Gastrocnemius medialis (tissue), 4 donors: ENCODE measurements around the gene ARHGEF33. TPM values are rescaled to one million over a fixed set of nuclear protein-coding genes. Genes with fewer than 3 reads are reported as not detected.

Experiments
- ATAC-seq, 2 donors: fragments of 150-250 bp; one replicate each; pipeline ENCODE4 v1.9.1; 2016
- DNase-seq, 2 donors: peaks; one replicate each; pipeline ENCODE4 v3.0.0-alpha.2; 2019
- H3K27ac ChIP-seq, 4 donors: fragments of 200-600 bp; sonication (generic); 1 replicate in 1 of 4; 2 replicates in 3 of 4; pipeline ENCODE4 v1.5.1; 2016 to 2018; ENCODE audit warnings: mild to moderate bottlenecking in 2 of 4, moderate library complexity in 1 of 4
- H3K27me3 ChIP-seq, 3 donors: fragments of 200-600 bp; sonication (generic) in 2 of 3; 1 replicate in 1 of 3; 2 replicates in 2 of 3; pipeline versions ENCODE4 v1.5.1 to v1.6.0; 2016 to 2019; ENCODE audit warnings: mild to moderate bottlenecking in 1 of 3, moderate library complexity in 1 of 3
- H3K36me3 ChIP-seq, 2 donors: fragments of 200-600 bp; sonication (generic) in 1 of 2; one replicate each; pipeline ENCODE4 v1.5.1; 2017 to 2018
- H3K4me1 ChIP-seq, 2 donors: fragments of 200-600 bp; sonication (generic) in 1 of 2; one replicate each; pipeline ENCODE4 v1.5.1; 2016 to 2017; ENCODE audit warnings: mild to moderate bottlenecking in 2 of 2
- H3K4me3 ChIP-seq, 4 donors: fragments of 200-600 bp; sonication (generic) in 3 of 4; 1 replicate in 1 of 4; 2 replicates in 3 of 4; pipeline ENCODE4 v1.5.1; 2016 to 2019; ENCODE audit warnings: mild to moderate bottlenecking in 2 of 4
- H3K9me3 ChIP-seq, 3 donors: fragments of 200-600 bp; sonication (generic) in 2 of 3; 1 replicate in 1 of 3; 2 replicates in 2 of 3; pipeline ENCODE4 v1.5.1; 2016 to 2019
- CTCF ChIP-seq, 5 experiments: fragments of 450-650 bp in 3 of 5; fragments of 200-600 bp in 2 of 5; sonication (generic) in 2 of 5; IDR thresholded peaks in 4 of 5; conservative IDR thresholded peaks in 1 of 5; 1 replicate in 4 of 5; 2 replicates in 1 of 5; pipeline ENCODE4 v1.5.1; 2016 to 2019; ENCODE audit warnings: antibody characterized with exemption in 5 of 5, mild to moderate bottlenecking in 3 of 5, moderate library complexity in 3 of 5
- POLR2A ChIP-seq, 2 donors: fragments of 450-650 bp; IDR thresholded peaks; one replicate each; pipeline ENCODE4 v1.6.1; 2017; ENCODE audit warnings: antibody characterized with exemption in 2 of 2, mild to moderate bottlenecking in 2 of 2, moderate library complexity in 2 of 2
- in situ Hi-C, 4 donors: fragments of 200-750 bp; cut with MboI; loops; one replicate each; pipeline versions ENCODE4 v1.15.0 to v1.8.0; 2017; ENCODE audit warnings: low sequenced_read_pairs in 4 of 4
- intact Hi-C: fragments of 100-400 bp; cut with DNase I; formaldehyde crosslinking; loops from one replicate; pipeline ENCODE4 v1.15.1; 2023; ENCODE audit warnings: low total_unique reads
- total RNA-seq, 4 donors: library from RNA; depleted of rRNA; stranded (reverse); fragments of >200 nt; gene quantifications; one replicate each; pipeline versions ENCODE4 v1.1.0 to v1.2.3, GENCODE V29; 2016

Gene ARHGEF33
- total RNA-seq, 4 donors from 2014 or later, result 0.07 to 4.5 (median 0.52) TPM; not detected in 1

- no peak for DNase-seq
- in situ Hi-C loops, result no loop called here
- H3K27me3 ChIP-seq, result no peaks in the 10 kb centered on the region
- H3K4me3 ChIP-seq, result no peak overlapping the region
- H3K4me1 ChIP-seq, result no peaks in the 10 kb centered on the region
- H3K36me3 ChIP-seq, result peaks cover 0 to 27% of the 10 kb centered on the region in 2 donors
- intact Hi-C loops, result loop anchor here (2.0 kb wide), 1 partner anchor 20 kb away; no protein-coding TSS in a partner anchor
- no peak overlapping the region for H3K27ac ChIP-seq
- H3K9me3 ChIP-seq, result no peaks in the 10 kb centered on the region
- no peak for TF ChIP-seq POLR2A (IDR thresholded peaks at IDR 0.05)
- TF ChIP-seq CTCF (IDR thresholded peaks at IDR 0.05 in 4 of 5, conservative IDR thresholded peaks at IDR 0.05 in 1 of 5), result no peak
- no peak for ATAC-seq
These were observed 91.5 kb downstream of the ARHGEF33 start for GRCh38 chr2:38981003-38981669.

- H3K27ac ChIP-seq, result no peak overlapping the region
- DNase-seq (no peak), ATAC-seq (no peak)
- no peak overlapping the region for H3K4me3 ChIP-seq
- H3K4me1 ChIP-seq, result no peaks in the 10 kb centered on the region
- in situ Hi-C loops (no loop called here), intact Hi-C loops (loop anchor here (2.0 kb wide), 1 partner anchor 19 kb away; no protein-coding TSS in a partner anchor)
- H3K27me3 ChIP-seq, result no peaks in the 10 kb centered on the region
- peaks cover 0 to 32% of the 10 kb centered on the region in 2 donors for H3K36me3 ChIP-seq
- no peak for TF ChIP-seq POLR2A (IDR thresholded peaks at IDR 0.05)
- no peak for TF ChIP-seq CTCF (IDR thresholded peaks at IDR 0.05 in 4 of 5, conservative IDR thresholded peaks at IDR 0.05 in 1 of 5)
- no peaks in the 10 kb centered on the region for H3K9me3 ChIP-seq
These were observed 92.1 kb downstream of the ARHGEF33 start for GRCh38 chr2:38981670-38982357.

GRCh38 chr2:38982498-38982897 lies 92.8 kb downstream of the ARHGEF33 start:
- TF ChIP-seq POLR2A (IDR thresholded peaks at IDR 0.05) (no peak), CTCF (IDR thresholded peaks at IDR 0.05 in 4 of 5, conservative IDR thresholded peaks at IDR 0.05 in 1 of 5) (no peak)
- no peaks in the 10 kb centered on the region for H3K4me1 ChIP-seq
- in situ Hi-C loops, result no loop called here
- intact Hi-C loops, result no loop called here
- H3K4me3 ChIP-seq, result no peak overlapping the region
- no peak for ATAC-seq
- H3K27me3 ChIP-seq, result no peaks in the 10 kb centered on the region
- H3K27ac ChIP-seq, result no peak overlapping the region
- H3K9me3 ChIP-seq, result no peaks in the 10 kb centered on the region
- DNase-seq, result no peak
- H3K36me3 ChIP-seq, result peaks cover 0 to 36% of the 10 kb centered on the region in 2 donors

GRCh38 chr2:38988716-38989115 lies 99.0 kb downstream of the ARHGEF33 start:
- in situ Hi-C loops (no loop called here), intact Hi-C loops (no loop called here)
- TF ChIP-seq CTCF (IDR thresholded peaks at IDR 0.05 in 4 of 5, conservative IDR thresholded peaks at IDR 0.05 in 1 of 5) (no peak), POLR2A (IDR thresholded peaks at IDR 0.05) (no peak)
- Histone ChIP-seq H3K27ac (no peak overlapping the region), H3K9me3 (no peaks in the 10 kb centered on the region), H3K36me3 (peaks cover 0 to 58% of the 10 kb centered on the region in 2 donors), H3K4me3 (no peak overlapping the region), H3K27me3 (no peaks in the 10 kb centered on the region), H3K4me1 (no peaks in the 10 kb centered on the region)
- ATAC-seq, result no peak
- no peak for DNase-seq
